Right lobe of liver (tissue), 6 donors: ENCODE results near the gene HIBADH. TPM values are rescaled to one million over a fixed set of nuclear protein-coding genes. Genes with fewer than 3 reads are reported as not detected.
A peak's percentile ranks its signal among the peaks of the same experiment; 100 is the strongest.
"Not testable (repeated sequence)": the region's sequence is repeated elsewhere in the genome, so short reads cannot be mapped to it uniquely, and the experiment has no call there.

Experiments
- ATAC-seq, 4 donors: fragments of 200-7000 bp; cut with Tn5 transposase; one replicate each; pipeline ENCODE4 v1.9.1; 2020; ENCODE audit warnings: mild to moderate bottlenecking in 4 of 4, moderate library complexity in 4 of 4
- DNase-seq, 3 donors: peaks; one replicate each; pipeline ENCODE4 v3.0.0-alpha.2; 2020
- H3K27ac ChIP-seq, 3 donors: fragments of 200-600 bp; one replicate each; pipeline ENCODE4 v1.8.0; 2022
- H3K27me3 ChIP-seq, 2 donors: fragments of 200-600 bp; one replicate each; pipeline ENCODE4 v1.8.0; 2022
- H3K36me3 ChIP-seq, 4 donors: fragments of 200-600 bp; sonication (generic) in 1 of 4; one replicate each; pipeline versions ENCODE4 v1.5.1 to v1.8.0; 2017 to 2022; ENCODE audit warnings: control low read depth in 1 of 4
- H3K4me1 ChIP-seq, 4 donors: fragments of 200-600 bp; sonication (generic) in 1 of 4; one replicate each; pipeline versions ENCODE4 v1.5.1 to v1.8.0; 2017 to 2022; ENCODE audit warnings: control low read depth in 1 of 4
- H3K4me3 ChIP-seq, 3 donors: fragments of 200-600 bp; one replicate each; pipeline ENCODE4 v1.8.0; 2022
- H3K9me3 ChIP-seq, 4 donors: fragments of 200-600 bp; sonication (generic) in 1 of 4; one replicate each; pipeline versions ENCODE4 v1.5.1 to v1.8.0; 2017 to 2022; ENCODE audit warnings: control low read depth in 1 of 4
- POLR2A ChIP-seq: fragments of 450-650 bp; IDR thresholded peaks from one replicate; pipeline ENCODE4 v1.6.1; 2017; ENCODE audit warnings: antibody characterized with exemption, mild to moderate bottlenecking
- WGBS: methylation state at CpG from one replicate; pipeline ENCODE4 v1.1.6; 2018; ENCODE audit warnings: low coverage, low lambda C conversion rate; ENCODE audit not compliant: insufficient coverage; ENCODE audit errors: missing lambda C conversion rate; 5-methylcytosine and 5-hydroxymethylcytosine counted together
- intact Hi-C, 2 donors: fragments of 100-400 bp; cut with DNase I; formaldehyde crosslinking; loops; one replicate each; pipeline versions ENCODE4 v1.11.2 to v1.14.1; 2022
- total RNA-seq, 6 experiments: library from RNA; depleted of rRNA in 2 of 6; stranded (reverse); fragments of >200 nt in 2 of 6; fragmentation: NEBNext Ultra II Directional in 3 of 6; extraction: Animal tissue kit (Norgen Biotek cat#: 25700) in 3 of 6; gene quantifications; one replicate each; pipeline versions ENCODE4 v1.1.0 to v1.2.4, GENCODE V29; 2016 to 2023
- TF ChIP-seq, protein P1 (sequence below), 4 donors: fragments of 200-600 bp in 3 of 4; fragments of 450-650 bp in 1 of 4; IDR thresholded peaks; one replicate each; pipeline versions ENCODE4 v1.5.1 to v1.8.0; 2016 to 2022; ENCODE audit warnings: antibody characterized with exemption in 4 of 4, mild to moderate bottlenecking in 2 of 4
- donor health status: DM: no; HTN: yes; CAD: no.
- donor health status: DM: no; HTN: no; CAD: no.
- donor health status: DM: no; HTN: no; CAD: no.
- donor health status: DM: no; HTN: yes; CAD: no.
- donor health status: DM: no; HTN: yes; CAD: no.

The HIBADH gene
- total RNA-seq, 6 experiments from 2014 or later = 64.9 to 143 (median 67.2) TPM

DNA sequence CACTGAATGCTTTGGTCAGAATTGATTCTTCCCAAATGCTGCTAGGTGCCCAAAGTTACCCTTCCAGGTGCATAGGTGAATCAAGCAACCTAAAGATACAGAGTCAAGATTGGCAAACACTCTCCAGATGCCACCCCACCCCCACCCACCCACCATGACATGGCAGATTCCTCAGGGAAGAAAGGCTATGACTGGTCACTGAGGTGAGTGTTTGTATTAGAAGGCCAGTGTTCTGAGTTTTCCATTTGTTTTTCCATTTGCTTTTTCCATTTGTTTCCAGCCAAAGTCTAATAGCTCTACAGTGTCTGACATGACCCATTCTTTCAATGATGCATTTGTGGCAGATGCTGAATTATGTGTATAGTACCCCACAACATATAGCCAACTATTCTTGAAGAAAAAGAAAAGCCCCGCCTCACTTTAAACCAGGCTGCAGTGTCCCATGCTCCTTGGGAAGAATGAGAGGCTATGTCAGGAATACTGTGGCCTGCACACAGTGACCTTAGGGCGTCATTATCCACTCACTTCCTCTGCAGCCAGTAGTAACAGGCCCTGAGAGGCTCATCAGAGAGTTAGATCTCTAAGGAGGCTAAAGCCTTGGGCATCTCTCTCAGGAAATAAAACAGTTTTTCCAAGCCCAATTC is 16.1 kb upstream of the HIBADH start:
- H3K27me3 ChIP-seq = no peaks in the 10 kb centered on the region
- peak in 1 of 4 donors; percentile 23 for ATAC-seq
- no peak for DNase-seq
- H3K4me1 ChIP-seq = no peaks in the 10 kb centered on the region
- intact Hi-C loops = no loop called here
- no peak overlapping the region for H3K4me3 ChIP-seq
- no peaks in the 10 kb centered on the region for H3K36me3 ChIP-seq
- no peak overlapping the region for H3K27ac ChIP-seq
- H3K9me3 ChIP-seq = no peaks in the 10 kb centered on the region
- no peak for TF ChIP-seq POLR2A
- TF ChIP-seq, protein P1, sequence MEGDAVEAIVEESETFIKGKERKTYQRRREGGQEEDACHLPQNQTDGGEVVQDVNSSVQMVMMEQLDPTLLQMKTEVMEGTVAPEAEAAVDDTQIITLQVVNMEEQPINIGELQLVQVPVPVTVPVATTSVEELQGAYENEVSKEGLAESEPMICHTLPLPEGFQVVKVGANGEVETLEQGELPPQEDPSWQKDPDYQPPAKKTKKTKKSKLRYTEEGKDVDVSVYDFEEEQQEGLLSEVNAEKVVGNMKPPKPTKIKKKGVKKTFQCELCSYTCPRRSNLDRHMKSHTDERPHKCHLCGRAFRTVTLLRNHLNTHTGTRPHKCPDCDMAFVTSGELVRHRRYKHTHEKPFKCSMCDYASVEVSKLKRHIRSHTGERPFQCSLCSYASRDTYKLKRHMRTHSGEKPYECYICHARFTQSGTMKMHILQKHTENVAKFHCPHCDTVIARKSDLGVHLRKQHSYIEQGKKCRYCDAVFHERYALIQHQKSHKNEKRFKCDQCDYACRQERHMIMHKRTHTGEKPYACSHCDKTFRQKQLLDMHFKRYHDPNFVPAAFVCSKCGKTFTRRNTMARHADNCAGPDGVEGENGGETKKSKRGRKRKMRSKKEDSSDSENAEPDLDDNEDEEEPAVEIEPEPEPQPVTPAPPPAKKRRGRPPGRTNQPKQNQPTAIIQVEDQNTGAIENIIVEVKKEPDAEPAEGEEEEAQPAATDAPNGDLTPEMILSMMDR (IDR thresholded peaks at IDR 0.05) = no peak
- 86% methylated on average over 1 of the region's 2 CpGs for WGBS

DNA sequence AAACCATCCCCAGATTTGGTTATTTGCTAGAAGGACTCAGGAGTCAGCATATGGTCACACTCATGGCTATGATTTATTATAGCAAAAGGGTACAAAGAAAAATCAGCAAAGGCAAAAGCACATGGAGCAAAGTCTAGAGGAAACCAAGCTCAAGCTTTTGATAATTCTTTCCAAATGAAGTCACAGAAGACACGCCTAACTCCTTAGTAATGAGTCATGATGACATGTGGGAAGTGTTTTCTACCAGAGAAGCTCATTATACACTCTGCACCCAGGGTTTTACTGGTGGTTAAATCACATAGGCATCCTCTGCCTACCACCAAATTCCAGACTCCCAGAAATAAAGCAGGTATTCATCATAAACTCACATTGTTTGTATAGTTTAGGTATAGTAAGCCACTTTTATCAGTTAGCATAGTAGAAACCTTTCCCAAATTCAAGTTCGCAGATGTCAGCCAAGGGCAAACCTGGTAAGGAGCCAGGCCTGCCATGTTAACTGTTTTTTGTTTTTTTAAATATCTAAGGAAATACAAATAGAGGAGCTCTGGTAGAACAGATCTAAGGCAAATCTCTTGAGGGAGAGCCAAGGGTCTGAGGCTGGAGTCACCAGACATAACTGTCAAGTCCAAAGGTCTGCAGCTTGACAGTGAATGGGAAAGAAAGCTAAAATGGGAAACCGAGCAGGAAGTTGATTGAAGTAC is 15.4 kb upstream of the HIBADH start:
- no peak overlapping the region for H3K27ac ChIP-seq
- no peak for DNase-seq
- intact Hi-C loops = no loop called here

DNA sequence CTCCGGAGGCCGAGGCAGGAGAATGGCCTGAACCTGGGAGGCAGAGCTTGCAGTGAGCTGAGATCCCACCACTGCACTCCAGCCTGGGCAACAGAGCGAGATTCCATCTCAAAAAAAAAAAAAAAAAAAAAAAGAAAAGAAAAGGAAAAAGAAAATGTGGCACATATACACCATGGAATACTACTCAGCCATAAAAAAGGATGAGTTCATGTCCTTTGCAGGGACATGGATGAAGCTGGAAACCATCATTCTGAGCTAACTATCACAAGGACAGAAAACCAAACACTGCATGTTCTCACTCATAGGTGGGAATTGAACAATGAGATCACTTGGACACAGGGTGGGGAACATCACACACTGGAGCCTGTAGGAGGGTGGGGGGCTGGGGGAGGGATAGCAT is 11.4 kb upstream of the HIBADH start:
- ATAC-seq, H3K27me3 ChIP-seq, H3K4me3 ChIP-seq, DNase-seq, H3K4me1 ChIP-seq, H3K9me3 ChIP-seq, H3K27ac ChIP-seq, H3K36me3 ChIP-seq, intact Hi-C loops: not testable (repeated sequence)
- whole genome bisulfite sequencing = no CpG with 5 or more reads among the region's 3 CpGs

More for the DNA sequence above, 15.4 kb upstream of the HIBADH start:
- ATAC-seq = peak in 1 of 4 donors; percentile 83
- no peaks in the 10 kb centered on the region for H3K4me1 ChIP-seq
- TF ChIP-seq POLR2A = no peak
- TF ChIP-seq, protein P1 (IDR thresholded peaks at IDR 0.05) = no peak
- no peaks in the 10 kb centered on the region for H3K36me3 ChIP-seq
- no peaks in the 10 kb centered on the region for H3K27me3 ChIP-seq
- no peaks in the 10 kb centered on the region for H3K9me3 ChIP-seq
- WGBS = 69% methylated on average over 3 of the region's 3 CpGs
- no peak overlapping the region for H3K4me3 ChIP-seq

DNA sequence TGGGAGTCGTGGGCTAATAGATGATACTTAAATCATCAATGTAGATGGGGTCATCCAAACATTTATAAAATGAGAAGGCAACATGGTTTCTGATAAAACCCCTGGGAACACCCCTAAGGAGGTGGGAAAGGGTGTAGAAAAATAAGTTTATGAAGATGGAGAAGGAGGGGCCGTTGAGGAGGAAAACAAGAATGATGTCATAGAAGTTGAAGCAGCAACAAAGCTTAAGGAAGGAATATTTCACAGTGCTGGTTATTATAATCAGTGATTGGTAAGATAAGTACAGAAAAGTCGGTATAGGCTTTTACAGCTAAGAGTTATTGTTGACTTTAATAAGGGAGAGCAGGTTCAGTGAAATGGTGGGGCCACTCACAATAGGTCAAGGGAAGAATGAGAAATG is 9.0 kb upstream of the HIBADH start:
- H3K9me3 ChIP-seq = no peaks in the 10 kb centered on the region
- TF ChIP-seq POLR2A = no peak
- TF ChIP-seq, protein P1 (IDR thresholded peaks at IDR 0.05) = no peak
- WGBS = 53% methylated on average over 3 of the region's 3 CpGs
- no peaks in the 10 kb centered on the region for H3K4me1 ChIP-seq
- H3K27me3 ChIP-seq = no peaks in the 10 kb centered on the region
- no peaks in the 10 kb centered on the region for H3K36me3 ChIP-seq
- intact Hi-C loops = no loop called here
- no peak overlapping the region for H3K4me3 ChIP-seq
- no peak overlapping the region for H3K27ac ChIP-seq
- DNase-seq (no peak), ATAC-seq (no peak)

DNA sequence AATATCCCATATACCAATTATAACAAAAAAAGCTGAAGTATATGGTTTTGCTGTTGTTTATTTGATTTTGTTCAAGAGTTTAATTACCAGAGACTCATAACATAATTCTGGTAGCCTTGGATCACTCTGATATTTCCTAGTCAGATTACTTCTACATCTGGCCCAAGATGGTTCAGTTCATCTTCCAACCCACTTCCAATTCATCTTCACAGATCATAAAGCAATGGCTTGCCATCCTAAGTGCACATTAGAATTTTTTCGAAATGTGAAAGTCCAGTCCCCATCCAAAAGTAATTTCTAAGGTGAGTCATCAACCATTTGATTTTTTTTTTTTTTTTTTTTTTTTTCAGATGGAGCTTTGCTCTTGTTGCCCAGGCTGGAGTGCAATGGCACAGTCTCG is 8.0 kb upstream of the HIBADH start:
- WGBS = 80% methylated on average over 2 of the region's 2 CpGs
- no peak for ATAC-seq
- intact Hi-C loops = no loop called here

More for the DNA sequence above, 8.0 kb upstream of the HIBADH start:
- H3K4me3 ChIP-seq = no peak overlapping the region
- H3K27ac ChIP-seq = no peak overlapping the region
- H3K27me3 ChIP-seq = no peaks in the 10 kb centered on the region
- no peak for DNase-seq
- no peaks in the 10 kb centered on the region for H3K36me3 ChIP-seq
- no peaks in the 10 kb centered on the region for H3K4me1 ChIP-seq
- H3K9me3 ChIP-seq = no peaks in the 10 kb centered on the region
- TF ChIP-seq, protein P1 (IDR thresholded peaks at IDR 0.05) = no peak
